ENCODE data around the gene INF2.
A peak's percentile ranks its signal among the peaks of the same experiment; 100 is the strongest.

INF2 gene

GRCh38 chr14:104696671-104697316, 7.4 kb downstream of the INF2 start:
- no peak for TF ChIP-seq TEAD4 (IDR thresholded peaks at IDR 0.05)
- no peak for TF ChIP-seq EGR1 (IDR thresholded peaks at IDR 0.05)
- TF ChIP-seq EP300 (IDR thresholded peaks at IDR 0.05; ENCODE audit: borderline replicate concordance), result no peak
- TF ChIP-seq NFIC (IDR thresholded peaks at IDR 0.05), result peak; percentile 25; the same call in 1 of the 2 replicates
- 0 out of 2 replicates have a peak, but pooled peaks have one; percentile 32 for TF ChIP-seq TCF12 (IDR thresholded peaks at IDR 0.05; ENCODE audit: low read depth)
- TF ChIP-seq ZBTB7A (IDR thresholded peaks at IDR 0.05; ENCODE audit: low read depth), result no peak
- TF ChIP-seq TAF1 (IDR thresholded peaks at IDR 0.05; ENCODE audit: low read depth), result no peak
- TF ChIP-seq FOXM1 (IDR thresholded peaks at IDR 0.05; ENCODE audit: borderline replicate concordance, low read depth), result no peak
- TF ChIP-seq CREB1 (IDR thresholded peaks at IDR 0.05; ENCODE audit: low read depth), result no peak
- no peak for TF ChIP-seq YY1 (IDR thresholded peaks at IDR 0.05; ENCODE audit: low read depth)
- TF ChIP-seq REST (IDR thresholded peaks at IDR 0.05; ENCODE audit: low read depth), result no peak
- TF ChIP-seq MAX (IDR thresholded peaks at IDR 0.05), result no peak
- TF ChIP-seq CEBPB (IDR thresholded peaks at IDR 0.05), result no peak

- TF ChIP-seq FOXM1 (IDR thresholded peaks at IDR 0.05; ENCODE audit: borderline replicate concordance, low read depth) (no peak), TEAD4 (IDR thresholded peaks at IDR 0.05) (no peak), TAF1 (IDR thresholded peaks at IDR 0.05; ENCODE audit: low read depth) (no peak), MAX (IDR thresholded peaks at IDR 0.05) (peak; percentile 76), USF1 (IDR thresholded peaks at IDR 0.05) (no peak), CREB1 (IDR thresholded peaks at IDR 0.05; ENCODE audit: low read depth) (no peak), EGR1 (IDR thresholded peaks at IDR 0.05) (no peak)
Observed at GRCh38 chr14:104697317-104697703, 7.9 kb downstream of the INF2 start.

- TF ChIP-seq ZBTB7A (IDR thresholded peaks at IDR 0.05; ENCODE audit: low read depth) (peak; percentile 78; the same call in 1 of the 2 replicates), TCF12 (IDR thresholded peaks at IDR 0.05; ENCODE audit: low read depth) (no peak), RAD21 (IDR thresholded peaks at IDR 0.05; ENCODE audit: low read depth) (0 out of 2 replicates have a peak, but pooled peaks have one; percentile 2), TEAD4 (IDR thresholded peaks at IDR 0.05) (peak; percentile 88), EP300 (IDR thresholded peaks at IDR 0.05; ENCODE audit: borderline replicate concordance) (no peak)
Observed at GRCh38 chr14:104697892-104698583, 8.6 kb downstream of the INF2 start.

- TF ChIP-seq TEAD4 (IDR thresholded peaks at IDR 0.05) (no peak), YY1 (IDR thresholded peaks at IDR 0.05; ENCODE audit: low read depth) (no peak), RAD21 (IDR thresholded peaks at IDR 0.05; ENCODE audit: low read depth) (no peak), TCF12 (IDR thresholded peaks at IDR 0.05; ENCODE audit: low read depth) (no peak), CEBPB (IDR thresholded peaks at IDR 0.05) (no peak), MAX (IDR thresholded peaks at IDR 0.05) (no peak), USF1 (IDR thresholded peaks at IDR 0.05) (no peak), FOXM1 (IDR thresholded peaks at IDR 0.05; ENCODE audit: borderline replicate concordance, low read depth) (no peak), CREB1 (IDR thresholded peaks at IDR 0.05; ENCODE audit: low read depth) (no peak)
Observed at GRCh38 chr14:104698688-104699425, 9.4 kb downstream of the INF2 start.

GRCh38 chr14:104699426-104699748, 10.0 kb downstream of the INF2 start:
- TF ChIP-seq REST (IDR thresholded peaks at IDR 0.05; ENCODE audit: low read depth) (no peak), YY1 (IDR thresholded peaks at IDR 0.05; ENCODE audit: low read depth) (no peak), CEBPB (IDR thresholded peaks at IDR 0.05) (no peak), CREB1 (IDR thresholded peaks at IDR 0.05; ENCODE audit: low read depth) (no peak), ZBTB7A (IDR thresholded peaks at IDR 0.05; ENCODE audit: low read depth) (no peak), USF1 (IDR thresholded peaks at IDR 0.05) (no peak), MAX (IDR thresholded peaks at IDR 0.05) (no peak), RAD21 (IDR thresholded peaks at IDR 0.05; ENCODE audit: low read depth) (no peak)

All from Ishikawa (cell line).